Brain microvascular endothelial cell (primary cell): ENCODE data around the gene DNMT3B.
A peak's percentile ranks its signal among the peaks of the same experiment; 100 is the strongest.

Experiments used
- DNase-seq: peaks from one replicate; pipeline ENCODE4 v3.0.0-alpha.2; 2020
- H3K27ac ChIP-seq: fragments of 250-450 bp; sonication (Bioruptor Pico); 2 replicates; pipeline ENCODE4 v1.5.1; 2020; ENCODE audit warnings: mild to moderate bottlenecking, moderate library complexity
- H3K27me3 ChIP-seq: fragments of 250-450 bp; sonication (Bioruptor Pico); replicated peaks from 2 replicates; pipeline ENCODE4 v1.5.1; 2020; ENCODE audit warnings: mild to moderate bottlenecking
- H3K36me3 ChIP-seq: fragments of 250-450 bp; sonication (Bioruptor Pico); replicated peaks from 2 replicates; pipeline ENCODE4 v1.5.1; 2020; ENCODE audit warnings: mild to moderate bottlenecking
- H3K4me3 ChIP-seq: 2 replicates; pipeline ENCODE4 v1.5.1; 2011; ENCODE audit warnings: low read depth, mild to moderate bottlenecking, control low read depth, low read length, moderate library complexity
- CTCF ChIP-seq: IDR thresholded peaks from 2 replicates; pipeline ENCODE4 v1.5.1; 2011; ENCODE audit warnings: low read depth, mild to moderate bottlenecking, moderate library complexity, low read length, control low read depth, inconsistent platforms; ENCODE audit errors: missing control alignments
- in situ Hi-C: cut with HindIII; loops from 2 replicates; pipeline ENCODE4 v1.10.0; 2017; ENCODE audit warnings: low sequenced_read_pairs, low pct_ligation_motif_present

DNMT3B gene

GRCh38 chr20:32809907-32810306 is 47.7 kb downstream of the DNMT3B start:
- no peak for TF ChIP-seq CTCF
- Histone ChIP-seq H3K4me3 (no peak overlapping the region), H3K36me3 (no peaks in the 10 kb centered on the region), H3K27me3 (no peaks in the 10 kb centered on the region), H3K27ac (no peak overlapping the region)
- DNase-seq: no peak
- in situ Hi-C loops: no loop called here

DNA sequence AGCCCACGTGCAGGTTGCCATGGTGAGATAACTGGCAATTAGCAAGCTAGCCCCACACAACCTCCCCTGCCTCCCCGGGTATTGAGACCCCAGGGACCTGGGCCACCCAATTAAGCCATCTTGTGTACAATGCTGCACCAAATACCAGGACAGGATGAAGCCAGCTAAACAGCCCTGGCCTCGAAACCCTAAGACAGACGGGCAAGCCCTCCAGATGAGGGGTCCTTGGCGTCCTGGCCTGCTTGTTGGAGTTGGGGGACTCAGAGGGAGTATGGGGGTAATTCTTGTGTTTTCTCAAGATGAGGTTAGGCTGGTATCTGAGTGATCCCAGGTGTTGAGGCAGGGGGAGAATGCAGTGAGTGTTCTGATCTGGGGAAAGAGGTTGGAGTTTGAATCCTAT is 48.8 kb downstream of the DNMT3B start:
- Histone ChIP-seq H3K4me3 (no peak overlapping the region), H3K36me3 (no peaks in the 10 kb centered on the region), H3K27me3 (no peaks in the 10 kb centered on the region), H3K27ac (no peak overlapping the region)
- no peak for DNase-seq
- no peak for TF ChIP-seq CTCF
- in situ Hi-C loops: no loop called here

DNA sequence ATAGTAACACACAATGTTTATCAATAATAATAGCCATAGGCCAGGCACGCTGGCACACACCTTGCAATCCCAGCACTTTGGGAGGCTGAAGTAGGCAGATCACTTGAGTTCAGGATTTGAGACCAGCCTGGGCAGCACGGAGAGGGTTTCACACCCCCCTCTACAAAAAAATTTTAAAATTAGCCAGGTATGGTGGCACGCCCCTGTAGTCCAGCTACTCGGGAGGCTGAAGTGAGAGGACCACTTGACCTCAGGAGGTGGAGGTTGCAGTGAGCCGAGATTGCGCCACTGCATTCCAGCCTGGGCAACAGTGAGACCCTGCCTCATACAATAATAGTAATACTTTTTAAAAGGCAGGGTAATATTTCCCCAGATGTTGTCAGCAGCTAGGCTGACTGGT is 49.7 kb downstream of the DNMT3B start:
- DNase-seq: no peak
- in situ Hi-C loops: no loop called here
- no peak overlapping the region for H3K27ac ChIP-seq
- H3K27me3 ChIP-seq: no peaks in the 10 kb centered on the region
- H3K36me3 ChIP-seq: no peaks in the 10 kb centered on the region
- TF ChIP-seq CTCF: no peak
- no peak overlapping the region for H3K4me3 ChIP-seq

GRCh38 chr20:32819992-32820697 is 58.0 kb downstream of the DNMT3B start:
- peak; percentile 14 for TF ChIP-seq CTCF
- in situ Hi-C loops: no loop called here

GRCh38 chr20:32820698-32821377 is 58.7 kb downstream of the DNMT3B start:
- no peak for TF ChIP-seq CTCF
- Histone ChIP-seq H3K36me3 (no peaks in the 10 kb centered on the region), H3K4me3 (peak overlapping the region; percentile 95), H3K27ac (no peak overlapping the region), H3K27me3 (no peaks in the 10 kb centered on the region)
- in situ Hi-C loops: no loop called here
- no peak for DNase-seq

More at GRCh38 chr20:32819992-32820697, 58.0 kb downstream of the DNMT3B start:
- Histone ChIP-seq H3K27ac (peak overlapping the region; percentile 90), H3K4me3 (peak overlapping the region; percentile 95), H3K27me3 (no peaks in the 10 kb centered on the region), H3K36me3 (no peaks in the 10 kb centered on the region)
- no peak for DNase-seq

DNA sequence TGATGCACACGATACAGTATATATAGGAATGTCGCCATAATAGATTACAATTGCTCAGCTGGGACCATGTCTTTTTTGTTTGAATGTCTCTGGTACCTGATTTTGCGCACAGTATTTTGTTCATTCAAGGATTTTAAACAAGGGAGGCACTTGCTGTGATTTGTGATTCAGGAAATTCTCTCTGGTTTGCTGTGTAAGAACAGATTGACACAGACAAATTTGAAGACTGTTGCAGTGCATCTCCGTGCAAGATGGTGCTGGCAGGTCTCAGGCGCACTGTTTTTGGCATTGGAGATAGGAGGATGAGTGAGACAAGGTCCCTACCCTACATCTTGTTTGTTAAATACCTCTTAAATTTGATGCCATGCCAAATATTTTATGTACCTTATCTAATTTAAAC is 60.0 kb downstream of the DNMT3B start:
- in situ Hi-C loops: no loop called here
- TF ChIP-seq CTCF: no peak
- DNase-seq: no peak
- H3K27ac ChIP-seq: no peak overlapping the region
- H3K4me3 ChIP-seq: no peak overlapping the region
- H3K36me3 ChIP-seq: peaks cover 8% of the 10 kb centered on the region
- no peaks in the 10 kb centered on the region for H3K27me3 ChIP-seq
